ENCODE data around the gene MRM1. TPM values are rescaled to one million over a fixed set of nuclear protein-coding genes. Genes with fewer than 3 reads are reported as not detected.
A peak's percentile ranks its signal among the peaks of the same experiment; 100 is the strongest.

The MRM1 gene
- polyA plus RNA-seq, 3 donors, result 0.82 to 2.3 (median 1.5) TPM

- intact Hi-C loops (cut with micrococcal nuclease), result no loop called here
- 100% methylated on average over 1 of the region's 9 CpGs for WGBS (ENCODE audit: insufficient coverage)
Observed at GRCh38 chr17:36650096-36650775, 48.9 kb downstream of the MRM1 start.

GRCh38 chr17:36653374-36653773 lies 52.0 kb downstream of the MRM1 start:
- no peak overlapping the region for H3K9ac ChIP-seq (ENCODE audit: insufficient read depth, low read length, poor library complexity, severe bottlenecking)
- TF ChIP-seq CTCF (IDR thresholded peaks at IDR 0.05), result no peak
- H3K4me1 ChIP-seq (ENCODE audit: control insufficient read depth in 1 of 2, insufficient read depth in 2 of 2, low read length in 2 of 2), result peaks cover 4 to 8% of the 10 kb centered on the region in 2 donors
- no peak overlapping the region for H3K4me3 ChIP-seq (replicated peaks in 1 of 3; ENCODE audit: low read depth in 2 of 3, low read length in 3 of 3)
- H2AFZ ChIP-seq (ENCODE audit: insufficient read depth, low read depth, low read length, poor library complexity, severe bottlenecking), result no peak overlapping the region
- peaks cover 0 to 3% (median 1%) of the 10 kb centered on the region in 7 donors for H3K9me3 Mint-ChIP-seq
- H3K27ac Mint-ChIP-seq, result no peak overlapping the region
- H3K36me3 Mint-ChIP-seq, result peaks cover 0 to 4% of the 10 kb centered on the region in 2 donors
- H3K27me3 ChIP-seq (ENCODE audit: control insufficient read depth in 2 of 2, insufficient read depth in 2 of 2, low read length in 2 of 2), result peaks cover 0 to 23% of the 10 kb centered on the region in 2 donors
- DNase-seq, result no peak
- H3K4me1 Mint-ChIP-seq, result peaks cover 12% of the 10 kb centered on the region
- H4K20me1 ChIP-seq (ENCODE audit: insufficient read depth, low read length), result no peaks in the 10 kb centered on the region
- H3K36me3 ChIP-seq (replicated peaks in 1 of 2; ENCODE audit: control insufficient read depth in 1 of 2, insufficient read depth in 2 of 2, low read length in 2 of 2), result no peaks in the 10 kb centered on the region
- no peaks in the 10 kb centered on the region for H3K79me2 ChIP-seq (ENCODE audit: insufficient read depth, low read length)
- no peak overlapping the region for H3K27ac ChIP-seq (ENCODE audit: low read depth in 1 of 2, low read length in 2 of 2)
- H3K4me2 ChIP-seq (replicated peaks; ENCODE audit: extremely low read depth, low read length, poor library complexity, severe bottlenecking), result no peak overlapping the region
- H3K27me3 Mint-ChIP-seq (ENCODE audit: low read depth in 3 of 3), result peaks cover 27 to 62% (median 34%) of the 10 kb centered on the region in 3 donors
- WGBS (ENCODE audit: insufficient coverage), result no CpG with 5 or more reads among the region's 3 CpGs
- intact Hi-C loops (cut with micrococcal nuclease), result no loop called here
- H3K4me3 Mint-ChIP-seq, result no peak overlapping the region
- H3K9me3 ChIP-seq (replicated peaks in 1 of 2; ENCODE audit: control insufficient read depth in 1 of 2, insufficient read depth in 1 of 2, low read length in 2 of 2), result no peaks in the 10 kb centered on the region

More at GRCh38 chr17:36650096-36650775, 48.9 kb downstream of the MRM1 start:
- H3K36me3 ChIP-seq (replicated peaks in 1 of 2; ENCODE audit: control insufficient read depth in 1 of 2, insufficient read depth in 2 of 2, low read length in 2 of 2), result no peaks in the 10 kb centered on the region
- no peak for DNase-seq
- H3K9ac ChIP-seq (ENCODE audit: insufficient read depth, low read length, poor library complexity, severe bottlenecking), result peak overlapping the region; percentile 1
- Mint-ChIP-seq H3K9me3 (peaks cover 0 to 3% (median 0%) of the 10 kb centered on the region in 7 donors), H3K27ac (no peak overlapping the region), H3K27me3 (ENCODE audit: low read depth in 3 of 3) (peaks cover 17 to 44% (median 39%) of the 10 kb centered on the region in 3 donors), H3K36me3 (no peaks in the 10 kb centered on the region), H3K4me1 (peaks cover under 1% of the 10 kb centered on the region), H3K4me3 (no peak overlapping the region)
- H2AFZ ChIP-seq (ENCODE audit: insufficient read depth, low read depth, low read length, poor library complexity, severe bottlenecking), result no peak overlapping the region
- H3K27me3 ChIP-seq (ENCODE audit: control insufficient read depth in 2 of 2, insufficient read depth in 2 of 2, low read length in 2 of 2), result peaks cover 0 to 4% of the 10 kb centered on the region in 2 donors
- no peaks in the 10 kb centered on the region for H3K9me3 ChIP-seq (replicated peaks in 1 of 2; ENCODE audit: control insufficient read depth in 1 of 2, insufficient read depth in 1 of 2, low read length in 2 of 2)
- no peak overlapping the region for H3K4me3 ChIP-seq (replicated peaks in 1 of 3; ENCODE audit: low read depth in 2 of 3, low read length in 3 of 3)
- H3K4me1 ChIP-seq (ENCODE audit: control insufficient read depth in 1 of 2, insufficient read depth in 2 of 2, low read length in 2 of 2), result no peaks in the 10 kb centered on the region
- TF ChIP-seq CTCF (IDR thresholded peaks at IDR 0.05), result no peak
- no peak overlapping the region for H3K27ac ChIP-seq (ENCODE audit: low read depth in 1 of 2, low read length in 2 of 2)
- H4K20me1 ChIP-seq (ENCODE audit: insufficient read depth, low read length), result no peaks in the 10 kb centered on the region
- H3K79me2 ChIP-seq (ENCODE audit: insufficient read depth, low read length), result no peaks in the 10 kb centered on the region
- H3K4me2 ChIP-seq (replicated peaks; ENCODE audit: extremely low read depth, low read length, poor library complexity, severe bottlenecking), result no peak overlapping the region

Data from CD14-positive monocyte (primary cell).